Activated CD4-positive, alpha-beta T cell treated with anti-CD3 and anti-CD28 coated beads for 48 hours (primary cell): ENCODE results near the gene ACE2.
"Not testable (repeated sequence)": the region's sequence is repeated elsewhere in the genome, so short reads cannot be mapped to it uniquely, and the experiment has no call there.

ENCODE experiments used
- DNase-seq: peaks from one replicate; pipeline ENCODE4 v3.0.0-alpha.2; 2020

The ACE2 gene

DNA sequence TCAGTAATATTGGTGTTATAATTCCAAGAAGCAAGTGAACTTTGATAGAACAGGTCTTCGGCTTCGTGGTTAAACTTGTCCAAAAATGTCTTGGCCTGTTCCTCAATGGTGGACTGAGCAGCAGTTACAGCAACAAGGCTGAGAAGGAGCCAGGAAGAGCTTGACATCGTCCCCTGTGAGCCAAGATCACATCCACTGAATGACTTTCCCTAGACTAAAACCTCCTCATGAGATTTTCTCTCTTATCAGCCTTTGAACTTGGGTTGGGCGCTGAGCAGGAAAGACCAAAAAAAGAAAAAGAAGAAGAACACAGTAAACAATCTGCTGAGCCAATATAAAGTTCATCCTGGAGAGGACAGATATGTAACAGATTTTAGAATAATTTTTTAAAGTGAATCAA lies at the start of gene ACE2:
TSS of gene ACE2 (minus strand) at position 216 of the 400 bp plus-strand sequence. CDS start at position 167, 49 bp downstream.
- no peak for DNase-seq

DNA sequence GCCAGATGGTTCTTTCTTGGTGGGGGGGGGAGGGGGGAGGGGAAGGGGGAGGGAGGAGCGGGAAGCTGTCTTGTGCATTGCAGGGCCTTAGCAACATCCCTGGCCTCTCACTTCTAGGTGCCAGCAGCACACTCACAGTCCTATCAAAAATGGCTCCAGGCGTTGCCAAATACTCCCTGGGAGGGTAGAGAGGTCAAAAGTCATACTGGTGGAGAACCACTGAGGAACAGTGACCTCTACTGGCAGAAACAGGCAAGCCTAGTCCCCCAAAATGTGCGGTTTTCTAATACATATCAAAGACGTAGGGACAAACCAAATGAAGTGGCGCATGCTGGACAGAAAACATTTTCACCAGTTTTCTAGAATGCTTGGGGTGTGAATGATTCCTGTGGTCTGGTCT lies 46.8 kb upstream of the ACE2 start:
- not testable (repeated sequence) for DNase-seq

DNA sequence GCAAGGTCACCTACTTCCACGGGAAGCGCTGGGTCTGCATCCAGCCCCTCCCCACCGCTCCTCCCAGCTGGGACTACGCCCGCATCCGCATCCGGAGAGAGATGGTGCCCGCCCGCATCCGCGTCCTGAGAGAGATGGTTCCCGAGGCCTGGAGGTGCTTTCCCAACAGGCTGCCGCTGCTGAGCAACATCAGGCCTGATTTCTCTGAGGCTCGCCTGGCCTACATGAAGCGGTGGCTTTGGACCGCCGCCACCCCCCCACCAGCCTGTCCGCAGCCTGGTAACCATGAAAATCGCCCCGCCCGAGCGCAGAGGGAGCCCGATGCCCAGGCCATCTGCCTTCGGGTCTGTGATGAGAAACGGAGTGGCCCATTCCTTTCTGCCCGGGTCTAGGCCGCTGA lies 45.8 kb upstream of the ACE2 start:
- no peak for DNase-seq

DNA sequence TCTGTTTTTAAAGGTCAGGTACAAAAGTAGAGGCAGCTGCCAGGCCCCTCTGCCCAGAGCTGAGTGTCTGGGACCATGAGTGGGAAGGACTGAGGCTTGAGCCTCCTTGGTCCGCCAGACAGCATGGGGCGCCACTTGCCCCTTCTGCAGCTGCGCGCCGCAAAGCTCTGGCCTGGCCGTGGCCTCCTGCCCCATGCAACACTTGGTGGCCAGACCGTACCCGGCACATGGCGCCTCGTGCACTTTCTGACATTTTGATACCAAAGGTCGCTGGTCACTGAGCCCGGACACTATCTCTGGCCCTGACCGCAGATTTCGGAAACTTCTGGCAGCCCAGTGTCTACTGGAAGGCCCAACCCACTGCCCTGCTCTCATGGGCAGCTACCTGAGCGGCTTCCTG lies 45.3 kb upstream of the ACE2 start:
- DNase-seq = no peak

DNA sequence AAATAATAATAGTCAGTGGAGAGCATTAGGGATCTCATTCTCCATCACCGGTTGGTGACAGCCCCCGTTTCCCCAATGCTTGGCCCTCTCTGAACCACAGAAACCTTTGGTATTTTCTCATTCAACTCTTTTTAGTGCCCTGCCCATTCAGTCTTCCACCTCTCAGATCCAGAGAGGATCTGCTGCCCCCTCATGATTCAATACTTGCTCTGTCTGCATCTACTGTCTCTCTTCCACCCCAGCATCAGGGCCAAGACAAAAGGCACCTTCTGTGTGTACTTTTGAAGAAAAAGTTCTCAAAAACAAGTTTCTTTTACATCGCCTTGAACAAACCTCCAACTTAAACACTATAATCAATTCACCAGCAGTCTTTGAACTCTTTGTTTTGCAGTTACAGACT lies 44.5 kb upstream of the ACE2 start:
- no peak for DNase-seq

DNA sequence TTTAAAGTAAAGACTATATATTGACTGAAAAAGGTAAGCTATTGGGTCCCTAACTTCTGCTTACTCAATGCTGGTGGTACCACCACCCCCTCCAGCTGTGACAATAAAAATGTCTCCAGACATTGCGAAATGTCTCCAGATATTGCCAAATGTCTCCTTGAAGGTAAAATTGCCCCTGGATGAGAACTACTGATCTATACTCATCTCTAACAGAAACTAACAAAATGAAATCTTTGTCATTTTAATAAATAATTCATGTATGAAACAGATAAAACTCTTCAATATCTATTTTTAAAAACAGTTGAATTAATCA lies 43.8 kb upstream of the ACE2 start:
- DNase-seq = no peak

DNA sequence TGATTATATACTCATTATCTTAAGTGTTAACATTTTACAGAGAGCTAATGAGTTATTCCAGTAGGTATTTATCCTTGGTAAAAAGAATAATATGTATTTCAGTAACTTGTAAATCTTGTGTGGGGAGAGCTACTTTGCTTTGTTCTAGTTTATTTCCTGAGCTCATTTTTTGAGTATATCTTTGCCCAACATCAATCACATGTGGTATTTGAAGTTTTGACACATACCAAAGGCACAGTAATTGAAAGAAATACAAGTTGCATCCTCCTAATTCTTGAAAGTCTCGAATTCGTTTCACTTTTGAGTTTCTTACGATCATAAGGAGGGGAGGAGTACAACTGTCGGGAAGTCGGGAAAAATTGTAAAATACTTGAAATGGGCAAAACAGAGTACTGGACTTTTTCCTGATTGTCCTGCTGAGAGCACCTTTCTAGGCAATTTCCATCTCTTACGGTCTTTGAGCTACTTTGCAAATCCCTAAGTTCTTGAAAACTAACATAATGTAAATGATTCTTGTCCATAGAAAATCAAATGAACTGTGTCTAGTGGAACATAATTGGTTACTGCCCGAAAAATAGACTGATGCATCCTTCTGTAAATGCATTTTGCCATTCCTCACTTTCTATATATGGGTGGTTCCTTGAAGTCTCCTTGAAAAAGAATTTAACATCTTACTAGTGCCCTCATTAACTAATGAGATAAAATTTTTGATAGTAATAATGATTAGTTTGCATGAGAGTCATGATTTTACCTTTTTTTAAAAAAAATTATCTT lies 43.2 kb upstream of the ACE2 start:
- DNase-seq = no peak

DNA sequence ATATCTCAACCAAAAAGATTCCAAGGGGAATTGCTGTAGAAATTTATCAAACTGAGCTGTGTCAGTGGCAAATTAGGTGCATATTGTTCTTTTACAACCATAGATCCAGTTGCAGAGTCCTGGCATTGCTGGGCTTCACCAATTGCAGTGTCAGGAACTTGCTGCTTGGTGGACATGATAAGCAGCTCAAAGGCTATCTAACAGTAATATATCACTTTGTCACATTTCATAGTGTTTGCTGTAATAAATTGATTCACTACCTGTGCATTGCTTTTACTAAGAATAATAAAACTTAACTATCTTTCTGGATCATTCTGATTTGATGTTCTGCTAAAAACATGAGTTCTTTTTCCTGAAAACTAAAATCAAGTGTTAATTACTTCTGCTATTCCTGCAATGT lies 30.9 kb upstream of the ACE2 start:
- no peak for DNase-seq

DNA sequence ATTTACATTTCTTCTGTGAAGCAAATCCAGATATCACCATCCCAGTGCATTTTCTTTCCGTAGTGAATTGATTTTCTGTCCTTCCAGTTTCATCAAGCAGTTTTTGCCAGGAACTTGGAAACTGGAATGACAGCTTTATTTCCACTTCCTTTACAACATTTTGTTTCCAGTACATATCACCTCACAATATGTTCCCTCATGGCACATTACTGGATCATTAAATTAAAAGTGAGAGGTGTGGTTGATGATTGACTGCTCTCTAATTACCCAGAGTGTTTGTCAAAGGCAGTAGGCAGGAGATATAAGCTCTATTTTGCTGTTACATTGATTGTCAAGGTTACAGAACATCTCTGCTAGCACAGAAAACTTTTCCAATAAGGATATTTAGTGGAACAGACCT lies 22.3 kb upstream of the ACE2 start:
- no peak for DNase-seq

DNA sequence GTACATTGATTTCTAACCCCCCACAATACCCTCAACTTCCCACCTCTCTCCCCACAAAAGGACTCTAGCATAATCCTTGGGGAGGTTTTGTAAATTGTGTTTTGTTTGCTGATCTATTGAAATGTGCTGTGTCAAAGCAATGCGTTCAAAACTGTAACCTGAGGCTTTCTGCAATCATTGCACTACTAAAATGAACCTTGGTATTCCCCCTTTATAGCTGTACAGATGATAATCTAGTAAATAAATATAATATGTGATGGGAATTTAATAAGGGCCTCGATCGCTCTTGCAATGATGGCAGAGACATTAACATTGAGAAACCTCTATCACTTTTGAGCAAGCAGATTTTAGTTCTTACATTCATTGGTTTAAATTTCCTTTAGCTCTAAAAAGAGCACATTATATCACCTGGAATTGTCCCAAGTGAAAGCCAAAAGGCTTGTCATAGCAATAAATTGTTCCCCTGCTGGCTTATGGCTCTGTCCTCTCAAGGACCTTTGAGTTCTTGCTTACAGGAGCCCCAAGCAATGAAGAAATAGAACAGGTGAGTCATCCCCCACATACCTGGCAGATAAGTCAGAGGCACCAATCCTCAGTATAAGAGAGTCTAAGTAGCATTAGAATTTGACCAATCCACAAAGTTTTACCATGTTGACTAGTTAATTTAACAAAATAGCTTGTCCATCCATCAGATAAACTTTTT lies 18.4 kb upstream of the ACE2 start:
- DNase-seq = no peak

DNA sequence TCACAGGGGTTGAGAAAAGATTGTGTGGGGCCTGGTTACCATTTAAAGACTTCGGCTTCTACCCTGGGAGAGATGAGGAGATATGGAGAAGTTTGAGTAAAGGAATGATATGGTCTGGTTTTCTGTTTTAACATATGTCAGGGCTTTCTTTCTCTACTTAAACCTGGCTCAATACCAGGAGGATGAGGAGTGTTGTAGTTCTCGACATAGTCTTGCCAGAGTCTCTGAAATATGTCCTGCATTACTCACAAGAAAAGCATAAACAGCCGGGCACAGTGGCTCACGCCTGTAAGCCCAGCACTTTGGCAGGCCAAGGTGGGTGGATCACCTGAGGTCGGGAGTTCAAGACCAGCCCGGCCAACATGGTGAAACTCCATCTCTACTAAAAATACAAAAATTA lies 16.4 kb upstream of the ACE2 start:
- no peak for DNase-seq

DNA sequence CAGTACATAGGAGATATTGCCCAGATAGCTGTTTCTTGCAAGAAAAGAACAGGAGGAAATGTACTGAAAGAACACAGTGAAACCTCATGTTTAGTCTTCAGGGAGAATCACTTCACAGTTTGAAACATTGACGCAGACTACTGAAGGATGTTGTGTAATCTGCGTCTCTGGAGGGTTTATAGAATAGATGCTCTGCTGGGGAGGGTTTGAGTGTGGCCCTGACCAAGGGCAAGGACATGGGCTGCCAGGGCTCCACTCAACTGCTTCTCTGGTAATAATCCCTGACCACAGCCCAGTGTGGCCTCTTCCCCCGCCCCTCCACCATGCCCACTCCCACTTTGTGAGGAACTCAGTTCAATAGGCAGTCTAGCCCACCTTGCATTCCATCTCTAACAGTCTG lies 15.8 kb upstream of the ACE2 start:
- DNase-seq = no peak

DNA sequence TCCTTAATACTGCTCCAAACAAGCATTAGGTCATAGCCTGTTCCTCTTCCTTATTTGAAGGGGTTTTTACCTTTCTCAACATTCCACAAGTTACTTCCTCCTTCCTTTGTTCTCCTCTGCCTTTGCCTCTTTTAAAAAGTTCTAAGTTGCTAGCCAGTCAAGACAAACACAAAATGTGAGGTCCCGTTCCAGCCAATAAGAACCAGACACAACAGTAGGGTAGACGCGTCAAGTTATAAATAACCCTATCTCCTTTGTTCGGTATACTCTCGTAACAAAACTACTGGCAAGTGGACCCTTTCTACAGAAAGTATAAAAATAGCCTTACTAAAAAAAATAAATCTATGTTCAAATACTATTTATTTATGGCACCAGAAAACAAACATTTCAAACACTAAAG lies 6.3 kb upstream of the ACE2 start:
- no peak for DNase-seq

DNA sequence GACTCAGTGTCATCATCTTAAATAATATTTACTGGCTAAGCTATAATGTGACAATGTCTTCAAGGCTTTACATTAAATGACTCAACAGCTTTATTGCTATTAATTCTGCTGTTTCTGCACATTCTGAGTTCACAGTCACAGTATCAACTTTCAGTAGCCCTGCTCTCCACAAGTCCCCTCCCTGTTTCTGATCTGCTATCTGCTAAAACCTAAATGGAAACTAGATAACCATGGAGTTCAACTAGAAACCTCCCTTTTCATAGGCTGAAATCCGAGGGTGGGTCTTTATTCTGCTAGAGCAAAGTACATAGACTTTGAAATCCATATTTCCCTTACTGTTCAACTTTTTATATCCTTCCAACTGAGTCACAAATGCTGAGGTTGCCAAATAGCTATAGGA lies 5.4 kb upstream of the ACE2 start:
- no peak for DNase-seq

DNA sequence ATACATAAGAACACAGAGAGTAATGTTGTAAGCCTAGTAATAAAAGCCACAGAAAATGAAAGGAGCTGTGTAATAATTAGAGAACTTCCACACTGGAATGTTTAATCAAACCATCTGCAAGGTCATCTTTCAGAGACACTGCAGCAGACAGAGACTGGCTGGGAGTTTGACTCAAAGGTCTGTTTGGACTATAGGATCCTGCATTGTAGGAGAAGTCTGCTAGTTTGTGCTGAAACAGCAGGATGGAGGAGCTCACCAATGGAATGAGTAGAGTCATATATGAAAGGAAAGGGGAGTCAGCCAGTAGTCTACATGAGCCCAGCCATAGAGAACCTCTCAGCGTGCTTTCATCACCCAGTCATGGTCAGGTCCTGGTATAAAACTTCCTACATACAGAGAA lies 4.5 kb upstream of the ACE2 start:
- no peak for DNase-seq

DNA sequence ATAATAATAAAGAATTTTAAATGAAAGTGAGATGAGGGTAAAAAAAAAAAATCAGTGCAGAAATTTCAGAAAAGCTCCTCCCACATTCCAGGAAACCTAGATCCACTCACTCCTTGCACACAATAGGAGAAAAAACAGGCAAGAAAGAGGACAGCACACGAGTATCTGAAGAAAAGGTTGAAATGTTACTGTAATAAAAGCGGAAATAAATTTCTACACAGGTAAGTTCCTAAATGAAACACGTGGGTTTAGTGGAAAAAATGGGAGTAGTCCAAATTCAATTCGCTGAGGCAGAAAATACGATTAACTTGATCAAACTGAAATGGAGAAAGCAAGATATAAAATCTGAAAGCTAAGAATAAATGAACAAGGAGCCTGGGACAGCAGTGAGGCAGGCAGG lies 2.0 kb upstream of the ACE2 start:
- no peak for DNase-seq

DNA sequence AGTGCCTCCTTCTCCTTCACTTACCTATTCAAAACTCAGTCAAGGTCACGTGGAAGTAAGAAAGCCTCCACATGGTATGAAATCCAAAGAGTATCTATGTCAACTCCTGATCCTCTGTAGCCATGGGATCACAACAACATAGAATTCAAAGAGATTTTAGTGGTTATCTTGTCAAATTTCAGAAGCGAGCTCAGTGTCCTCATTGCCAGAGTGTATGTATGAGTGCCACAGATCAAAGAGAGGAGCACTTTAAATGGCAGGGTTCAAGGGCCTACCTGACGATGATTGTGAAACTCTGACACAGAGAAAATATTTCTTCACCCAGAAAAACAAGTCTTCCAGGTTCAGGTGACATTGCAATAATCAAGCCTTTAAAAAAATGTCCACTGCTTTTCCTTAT lies 1.2 kb upstream of the ACE2 start:
- DNase-seq = no peak

DNA sequence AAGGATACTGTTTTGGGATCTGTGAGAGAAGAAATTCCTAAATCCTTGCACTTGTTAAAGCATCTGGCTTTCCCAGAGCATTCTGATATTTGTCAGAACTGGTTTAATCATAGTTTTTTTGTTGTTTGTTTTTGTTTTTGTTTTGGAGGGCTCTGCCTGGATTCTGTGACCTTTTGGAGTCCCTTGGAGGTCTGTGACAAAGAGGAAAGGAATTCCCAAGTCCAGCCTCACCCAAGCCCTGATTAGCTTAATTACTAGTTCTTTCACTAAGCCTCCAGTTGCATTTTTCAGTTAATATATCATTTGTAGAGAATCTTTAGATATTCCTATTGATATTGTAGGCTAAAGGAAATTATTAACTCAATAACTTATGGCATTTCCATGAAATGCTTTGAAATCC lies 711 bp downstream of the ACE2 start:
- DNase-seq = no peak

DNA sequence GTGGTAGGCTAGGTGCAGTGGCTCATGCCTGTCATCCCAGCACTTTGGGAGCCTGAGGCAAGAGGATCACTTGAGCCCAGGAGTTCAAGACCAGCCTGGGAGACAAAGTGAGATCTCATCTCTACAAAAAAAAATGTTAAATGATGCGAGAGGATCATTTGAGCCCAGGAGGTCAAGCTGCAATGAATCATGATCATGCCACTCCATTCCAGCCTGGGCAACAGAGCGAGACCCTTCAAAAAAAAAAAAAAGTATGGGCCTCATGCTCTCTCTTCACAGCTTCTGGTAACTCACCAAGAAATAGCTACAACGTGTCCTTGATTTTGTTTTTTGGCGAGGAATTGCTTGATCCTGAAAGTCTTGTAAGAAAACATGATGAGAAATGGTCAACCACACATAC lies 1.3 kb downstream of the ACE2 start:
- DNase-seq = no peak

DNA sequence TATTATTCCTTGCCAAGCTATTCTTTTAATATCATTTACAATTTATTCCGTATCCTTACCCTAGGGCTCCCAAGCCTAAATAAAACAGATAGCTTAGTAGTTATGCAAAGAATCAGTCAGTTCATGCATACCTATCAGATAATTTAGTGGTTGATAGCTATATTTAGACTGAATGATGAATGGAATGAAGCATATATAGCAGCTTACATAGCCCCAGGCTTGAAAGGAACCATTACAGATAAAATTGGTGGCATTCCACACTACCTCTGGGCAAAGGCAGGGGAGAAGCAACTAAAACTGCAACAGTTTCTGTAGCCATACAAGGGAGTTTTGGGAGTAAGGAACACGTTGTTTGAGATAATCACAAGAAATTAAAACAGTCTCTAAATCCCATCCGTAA lies 2.7 kb downstream of the ACE2 start:
- no peak for DNase-seq

DNA sequence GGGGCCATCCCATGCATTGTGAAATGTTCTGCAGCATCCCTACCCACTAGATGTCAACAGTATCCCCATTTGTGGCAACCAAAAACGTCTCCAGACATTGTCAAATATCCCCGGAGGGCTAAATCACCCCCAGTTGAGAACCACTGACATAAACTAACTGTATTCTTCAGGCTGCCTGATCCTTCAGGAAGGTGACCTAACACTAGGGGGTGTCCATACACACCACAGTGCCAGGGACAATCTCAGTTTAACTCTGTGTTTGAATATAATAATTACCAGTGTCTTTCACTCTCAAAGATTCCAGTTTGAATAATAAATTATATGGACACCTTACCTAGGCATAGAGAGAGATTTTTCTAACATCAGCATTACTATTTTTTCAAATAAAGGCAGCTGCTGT lies 6.4 kb downstream of the ACE2 start:
- DNase-seq = no peak

DNA sequence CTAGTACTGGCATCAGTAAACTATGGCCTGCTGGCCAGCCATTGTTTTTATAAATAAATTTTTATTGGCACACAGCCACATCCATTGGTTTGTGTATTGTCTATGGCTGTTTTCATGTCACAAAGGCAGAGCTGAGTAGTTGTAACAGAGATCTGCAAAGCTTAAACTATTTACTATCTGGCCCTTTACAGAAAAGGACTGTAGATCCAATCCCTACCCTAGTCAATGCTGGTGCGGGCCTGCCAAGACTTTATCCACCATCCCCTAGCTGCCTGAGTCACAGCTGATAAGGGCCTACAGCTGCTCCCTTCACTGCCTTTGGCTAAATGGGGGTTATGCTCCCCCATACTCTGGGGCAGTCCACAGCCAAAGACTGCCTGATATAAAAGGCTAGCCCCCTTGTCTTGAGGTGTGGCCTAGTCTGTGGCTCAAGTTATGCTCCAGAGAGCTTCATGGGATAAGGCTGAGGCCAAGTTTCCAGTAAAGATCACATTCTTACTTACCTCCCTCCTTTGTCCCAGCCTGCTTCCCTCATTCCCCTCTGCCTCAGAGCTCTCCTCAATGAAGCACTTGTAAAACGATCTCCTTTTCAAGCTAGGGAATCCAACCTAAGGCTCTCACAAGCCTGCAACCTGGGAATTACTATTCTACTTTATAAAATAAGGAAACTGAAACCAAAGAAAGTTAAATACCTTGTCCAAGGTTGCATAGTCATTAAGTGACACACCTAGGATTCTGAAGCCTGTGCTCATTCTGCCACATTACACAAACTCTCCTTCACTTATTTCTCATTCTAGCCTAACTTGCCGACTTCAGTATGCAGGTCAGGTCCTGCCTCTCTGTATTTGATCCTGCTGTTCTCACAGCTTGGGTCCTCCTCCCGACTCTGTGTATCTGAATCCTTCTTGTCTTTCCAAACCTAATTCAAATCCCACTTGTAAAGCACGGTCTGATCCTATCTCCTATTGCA lies 20.7 kb downstream of the ACE2 start:
- DNase-seq = no peak

DNA sequence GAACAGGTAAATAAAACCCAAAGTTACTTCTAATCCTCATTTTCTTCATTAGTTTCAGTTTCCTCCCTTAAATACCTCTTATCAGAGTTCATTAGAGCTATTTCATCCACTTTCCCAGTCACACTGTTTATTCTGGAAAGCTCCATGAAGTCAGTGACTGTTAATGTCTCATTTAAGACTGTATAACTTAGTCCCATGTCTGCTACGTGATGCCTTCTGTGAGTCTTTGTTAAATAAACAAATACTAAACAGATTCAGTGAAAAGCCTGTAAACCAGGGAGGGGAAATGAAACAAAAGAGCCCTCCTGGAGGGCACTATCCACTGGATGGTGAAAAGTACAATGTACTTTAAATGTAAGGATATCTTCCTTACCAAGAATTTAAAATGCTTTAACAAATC lies 24.7 kb downstream of the ACE2 start:
- no peak for DNase-seq

DNA sequence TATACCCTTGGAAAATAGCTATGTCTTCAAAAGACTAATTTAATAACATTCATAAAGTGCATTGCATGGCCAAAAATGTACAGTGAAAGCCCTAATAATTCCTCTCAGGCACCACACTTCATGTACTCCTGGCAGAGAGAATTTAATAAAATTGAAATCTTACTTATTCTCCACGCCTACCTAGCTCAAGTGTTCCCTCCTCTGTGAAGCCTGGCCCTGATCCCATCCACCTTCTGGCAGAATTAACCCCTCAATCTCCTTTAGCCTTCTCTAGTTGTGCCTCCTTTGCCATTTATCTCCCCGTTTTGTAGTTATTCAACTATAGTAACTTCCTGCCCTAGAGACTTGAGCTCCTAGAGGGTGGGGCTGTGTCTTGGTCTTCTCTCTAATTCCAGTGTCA lies 26.7 kb downstream of the ACE2 start:
- no peak for DNase-seq
